ENCODE data around the gene GNPAT.

GRCh38 chr1:231318015-231318355 is 77.0 kb downstream of the GNPAT start:
- no peak for TF ChIP-seq CTCF (IDR thresholded peaks at IDR 0.05; ENCODE audit: low read depth, low read length, missing input control)
- TF ChIP-seq ZBTB33 (IDR thresholded peaks at IDR 0.05) = no peak
- no peak for TF ChIP-seq RXRA (IDR thresholded peaks at IDR 0.05)
- no peak for TF ChIP-seq HNF4A (conservative IDR thresholded peaks at IDR 0.05)
- TF ChIP-seq REST (IDR thresholded peaks at IDR 0.05) = no peak
